Neural progenitor cell (in vitro differentiated cells): ENCODE measurements around the gene ESRRA. TPM values are rescaled to one million over a fixed set of nuclear protein-coding genes. Genes with fewer than 3 reads are reported as not detected.
A peak's percentile ranks its signal among the peaks of the same experiment; 100 is the strongest.

ENCODE experiments used
- DNase-seq: peaks from one replicate; pipeline ENCODE4 v3.0.0-alpha.2; 2016; ENCODE audit warnings: low spot score
- H2AFZ ChIP-seq: fragments of 200-600 bp; sonication (generic); replicated peaks from 2 replicates; pipeline ENCODE4 v1.6.1; 2016; ENCODE audit warnings: antibody characterized with exemption
- H3F3A ChIP-seq: fragments of 200-600 bp; sonication (generic); 2 replicates; pipeline ENCODE4 v1.6.1; 2016; ENCODE audit warnings: antibody characterized with exemption, low read depth
- H3K27ac ChIP-seq: fragments of 200-600 bp; sonication (generic); 2 replicates; pipeline ENCODE4 v1.5.1; 2016; ENCODE audit warnings: mild to moderate bottlenecking
- H3K27me3 ChIP-seq: fragments of 200-600 bp; sonication (generic); 2 replicates; pipeline ENCODE4 v1.6.1; 2016; ENCODE audit warnings: mild to moderate bottlenecking, moderate library complexity
- H3K36me3 ChIP-seq: fragments of 200-600 bp; sonication (generic); 2 replicates; pipeline ENCODE4 v1.5.1; 2016
- H3K4me1 ChIP-seq: fragments of 200-600 bp; sonication (generic); 2 replicates; pipeline ENCODE4 v1.6.1; 2016; ENCODE audit warnings: mixed run types
- H3K4me2 ChIP-seq: fragments of 200-600 bp; sonication (generic); 2 replicates; pipeline ENCODE4 v1.6.1; 2016
- H3K4me3 ChIP-seq: fragments of 200-600 bp; sonication (generic); 2 replicates; pipeline ENCODE4 v1.5.1; 2016
- H3K79me2 ChIP-seq: fragments of 200-600 bp; sonication (generic); 2 replicates; pipeline ENCODE4 v1.6.1; 2016; ENCODE audit warnings: low read depth
- H3K9ac ChIP-seq: fragments of 200-600 bp; sonication (generic); 2 replicates; pipeline ENCODE4 v1.6.1; 2016
- H3K9me3 ChIP-seq: fragments of 200-600 bp; sonication (generic); 2 replicates; pipeline ENCODE4 v1.5.1; 2016; ENCODE audit warnings: low read depth
- H4K20me1 ChIP-seq: fragments of 200-600 bp; sonication (generic); 2 replicates; pipeline ENCODE4 v1.6.1; 2016; ENCODE audit warnings: low read depth
- H3K27ac Mint-ChIP-seq: 3 replicates; pipeline ENCODE4 v1.8.0; 2021; ENCODE audit warnings: mixed read lengths
- H3K27me3 Mint-ChIP-seq: 2 replicates; pipeline ENCODE4 v1.8.0; 2022; ENCODE audit warnings: low read depth, mild to moderate bottlenecking, inconsistent platforms, moderate library complexity, mixed read lengths; ENCODE audit not compliant: insufficient read depth
- H3K36me3 Mint-ChIP-seq: 3 replicates; pipeline ENCODE4 v1.8.0; 2021; ENCODE audit warnings: mixed read lengths
- H3K4me1 Mint-ChIP-seq: 3 replicates; pipeline ENCODE4 v1.8.0; 2021; ENCODE audit warnings: mixed read lengths
- H3K4me3 Mint-ChIP-seq: 3 replicates; pipeline ENCODE4 v1.8.0; 2021; ENCODE audit warnings: mild to moderate bottlenecking, moderate library complexity, mixed read lengths
- H3K9me3 Mint-ChIP-seq: 3 replicates; pipeline ENCODE4 v1.8.0; 2020; ENCODE audit warnings: mixed read lengths
- EZH2 ChIP-seq: fragments of 200-600 bp; sonication (generic); IDR thresholded peaks from 2 replicates; pipeline ENCODE4 v1.6.1; 2017; ENCODE audit warnings: antibody characterized with exemption, mild to moderate bottlenecking, moderate library complexity
- EZH2phosphoT487 ChIP-seq: fragments of 200-600 bp; sonication (generic); IDR thresholded peaks from 2 replicates; pipeline ENCODE4 v1.6.1; 2017; ENCODE audit warnings: antibody characterized with exemption
- total RNA-seq: library from RNA; depleted of rRNA; stranded (reverse); fragments of >200 nt; gene quantifications from 2 replicates; pipeline ENCODE4 v1.2.3, GENCODE V29; 2015; ENCODE audit warnings: low replicate concordance
- TF ChIP-seq, protein P1 (sequence below): fragments of 200-600 bp; sonication (generic); IDR thresholded peaks from 2 replicates; pipeline ENCODE4 v1.5.1; 2017; ENCODE audit warnings: antibody characterized with exemption, mild to moderate bottlenecking

Gene ESRRA
- total RNA-seq, 1 donor from 2014 or later = 5.5 TPM

DNA sequence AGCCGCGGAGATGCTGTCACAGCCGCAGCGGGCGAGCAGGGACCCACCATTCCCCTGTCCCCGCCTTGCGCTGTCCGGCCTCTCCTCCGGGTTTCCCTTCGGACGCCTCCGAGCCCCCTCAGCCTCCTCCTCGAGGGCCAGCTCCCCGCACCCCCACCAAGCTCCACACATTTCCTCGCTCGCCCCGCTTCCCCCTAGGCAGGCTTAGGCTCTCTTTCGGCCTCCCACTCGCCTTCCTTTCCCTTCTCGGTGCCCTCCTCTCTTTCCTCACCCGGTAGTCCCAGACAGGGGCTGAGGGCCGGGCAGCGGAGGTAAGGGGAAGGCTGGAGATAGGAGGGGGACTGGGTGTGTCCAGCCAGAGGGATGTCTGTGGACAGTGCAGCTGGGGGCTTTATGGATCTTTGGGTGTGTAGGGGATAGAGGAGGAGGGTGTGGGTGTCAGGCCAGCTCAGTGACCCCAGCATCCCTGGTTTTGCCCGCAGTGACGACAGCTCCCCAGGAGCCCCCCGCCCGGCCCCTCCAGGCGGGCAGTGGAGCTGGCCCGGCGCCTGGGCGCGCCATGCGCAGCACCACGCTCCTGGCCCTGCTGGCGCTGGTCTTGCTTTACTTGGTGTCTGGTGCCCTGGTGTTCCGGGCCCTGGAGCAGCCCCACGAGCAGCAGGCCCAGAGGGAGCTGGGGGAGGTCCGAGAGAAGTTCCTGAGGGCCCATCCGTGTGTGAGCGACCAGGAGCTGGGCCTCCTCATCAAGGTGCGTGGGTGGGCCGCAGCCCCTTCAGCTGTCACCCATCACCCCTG lies 12.7 kb upstream of the ESRRA start:
- Histone ChIP-seq H4K20me1 (peaks cover 33% of the 10 kb centered on the region), H3K4me1 (peaks cover 9% of the 10 kb centered on the region), H3F3A (no peaks in the 10 kb centered on the region), H3K4me2 (peak overlapping the region; percentile 85), H3K9ac (no peak overlapping the region), H2AFZ (no peak overlapping the region), H3K27me3 (peaks cover 92% of the 10 kb centered on the region), H3K79me2 (no peaks in the 10 kb centered on the region), H3K4me3 (peak overlapping the region; percentile 44), H3K9me3 (no peaks in the 10 kb centered on the region), H3K27ac (no peak overlapping the region), H3K36me3 (no peaks in the 10 kb centered on the region)
- H3K27ac Mint-ChIP-seq = no peak overlapping the region
- peak overlapping the region; percentile 64 for H3K4me3 Mint-ChIP-seq
- TF ChIP-seq EZH2 = peak; percentile 86
- TF ChIP-seq, protein P1, sequence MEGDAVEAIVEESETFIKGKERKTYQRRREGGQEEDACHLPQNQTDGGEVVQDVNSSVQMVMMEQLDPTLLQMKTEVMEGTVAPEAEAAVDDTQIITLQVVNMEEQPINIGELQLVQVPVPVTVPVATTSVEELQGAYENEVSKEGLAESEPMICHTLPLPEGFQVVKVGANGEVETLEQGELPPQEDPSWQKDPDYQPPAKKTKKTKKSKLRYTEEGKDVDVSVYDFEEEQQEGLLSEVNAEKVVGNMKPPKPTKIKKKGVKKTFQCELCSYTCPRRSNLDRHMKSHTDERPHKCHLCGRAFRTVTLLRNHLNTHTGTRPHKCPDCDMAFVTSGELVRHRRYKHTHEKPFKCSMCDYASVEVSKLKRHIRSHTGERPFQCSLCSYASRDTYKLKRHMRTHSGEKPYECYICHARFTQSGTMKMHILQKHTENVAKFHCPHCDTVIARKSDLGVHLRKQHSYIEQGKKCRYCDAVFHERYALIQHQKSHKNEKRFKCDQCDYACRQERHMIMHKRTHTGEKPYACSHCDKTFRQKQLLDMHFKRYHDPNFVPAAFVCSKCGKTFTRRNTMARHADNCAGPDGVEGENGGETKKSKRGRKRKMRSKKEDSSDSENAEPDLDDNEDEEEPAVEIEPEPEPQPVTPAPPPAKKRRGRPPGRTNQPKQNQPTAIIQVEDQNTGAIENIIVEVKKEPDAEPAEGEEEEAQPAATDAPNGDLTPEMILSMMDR = no peak
- TF ChIP-seq EZH2phosphoT487 = peak; percentile 96
- DNase-seq = peak; percentile 42
- peaks cover 2% of the 10 kb centered on the region for H3K9me3 Mint-ChIP-seq
- H3K4me1 Mint-ChIP-seq = peaks cover 10% of the 10 kb centered on the region
- peaks cover 4% of the 10 kb centered on the region for H3K36me3 Mint-ChIP-seq
- H3K27me3 Mint-ChIP-seq = peaks cover 68% of the 10 kb centered on the region

- Histone ChIP-seq H3K9ac (no peak overlapping the region), H3F3A (peaks cover 8% of the 10 kb centered on the region), H3K4me2 (no peak overlapping the region), H3K27me3 (peaks cover 100% of the 10 kb centered on the region), H3K4me3 (no peak overlapping the region), H3K36me3 (no peaks in the 10 kb centered on the region), H3K27ac (no peak overlapping the region), H4K20me1 (peaks cover 50% of the 10 kb centered on the region), H3K9me3 (no peaks in the 10 kb centered on the region), H3K79me2 (no peaks in the 10 kb centered on the region), H2AFZ (no peak overlapping the region), H3K4me1 (peaks cover 17% of the 10 kb centered on the region)
- H3K36me3 Mint-ChIP-seq = peaks cover 4% of the 10 kb centered on the region
- H3K27ac Mint-ChIP-seq = no peak overlapping the region
- DNase-seq = peak; percentile 20
- peaks cover 79% of the 10 kb centered on the region for H3K27me3 Mint-ChIP-seq
- TF ChIP-seq, protein P1 = no peak
- no peak for TF ChIP-seq EZH2
- TF ChIP-seq EZH2phosphoT487 = no peak
- H3K9me3 Mint-ChIP-seq = peaks cover 2% of the 10 kb centered on the region
- peaks cover 13% of the 10 kb centered on the region for H3K4me1 Mint-ChIP-seq
- no peak overlapping the region for H3K4me3 Mint-ChIP-seq
These were observed 10.6 kb upstream of the ESRRA start for GRCh38 chr11:64294774-64295173.

DNA sequence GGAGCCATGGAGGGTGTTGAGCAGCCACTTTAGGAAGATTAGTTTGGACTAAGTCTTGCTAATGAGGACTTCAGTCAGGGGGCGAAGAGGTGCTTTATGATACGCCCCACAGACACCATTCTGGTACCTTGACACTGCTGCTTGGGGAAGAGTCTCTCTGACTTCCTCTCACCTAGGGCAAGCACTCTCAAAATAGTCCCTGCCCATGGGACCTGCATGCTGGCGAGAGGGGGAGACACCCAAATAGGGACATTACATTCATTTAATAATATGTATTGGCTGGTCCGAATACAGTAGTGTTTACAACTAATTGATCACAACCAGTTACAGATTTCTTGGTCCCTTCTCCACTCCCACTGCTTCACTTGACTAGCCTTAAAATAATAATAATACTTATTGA lies 9.6 kb upstream of the ESRRA start:
- no peak overlapping the region for H3K4me3 ChIP-seq
- no peaks in the 10 kb centered on the region for H3K36me3 ChIP-seq
- peaks cover under 1% of the 10 kb centered on the region for H3K9me3 Mint-ChIP-seq
- H3K4me2 ChIP-seq = no peak overlapping the region
- TF ChIP-seq, protein P1 = no peak
- TF ChIP-seq EZH2 = no peak
- TF ChIP-seq EZH2phosphoT487 = no peak
- H3K9me3 ChIP-seq = no peaks in the 10 kb centered on the region
- peaks cover 16% of the 10 kb centered on the region for H3K4me1 Mint-ChIP-seq
- H4K20me1 ChIP-seq = peaks cover 47% of the 10 kb centered on the region
- H2AFZ ChIP-seq = no peak overlapping the region
- H3K27me3 ChIP-seq = peaks cover 100% of the 10 kb centered on the region
- H3K9ac ChIP-seq = no peak overlapping the region
- peaks cover 78% of the 10 kb centered on the region for H3K27me3 Mint-ChIP-seq
- peaks cover under 1% of the 10 kb centered on the region for H3K36me3 Mint-ChIP-seq
- no peaks in the 10 kb centered on the region for H3K79me2 ChIP-seq
- no peak overlapping the region for H3K27ac Mint-ChIP-seq
- H3F3A ChIP-seq = peaks cover 17% of the 10 kb centered on the region
- H3K4me3 Mint-ChIP-seq = peak overlapping the region; percentile 17
- DNase-seq = no peak
- H3K4me1 ChIP-seq = peaks cover 19% of the 10 kb centered on the region
- H3K27ac ChIP-seq = no peak overlapping the region
